Gastrocnemius medialis (tissue), 4 donors: ENCODE results near the gene REN.

Source experiments
- CTCF ChIP-seq, 5 experiments: fragments of 450-650 bp in 3 of 5; fragments of 200-600 bp in 2 of 5; sonication (generic) in 2 of 5; IDR thresholded peaks in 4 of 5; conservative IDR thresholded peaks in 1 of 5; 1 replicate in 4 of 5; 2 replicates in 1 of 5; pipeline ENCODE4 v1.5.1; 2016 to 2019; ENCODE audit warnings: antibody characterized with exemption in 5 of 5, mild to moderate bottlenecking in 3 of 5, moderate library complexity in 3 of 5
- POLR2A ChIP-seq, 2 donors: fragments of 450-650 bp; IDR thresholded peaks; one replicate each; pipeline ENCODE4 v1.6.1; 2017; ENCODE audit warnings: antibody characterized with exemption in 2 of 2, mild to moderate bottlenecking in 2 of 2, moderate library complexity in 2 of 2

GRCh38 chr1:204139088-204139487, 27.0 kb downstream of the REN start:
- TF ChIP-seq POLR2A (IDR thresholded peaks at IDR 0.05) (no peak), CTCF (IDR thresholded peaks at IDR 0.05 in 4 of 5, conservative IDR thresholded peaks at IDR 0.05 in 1 of 5) (no peak)
